A549 (cell line): Measurements from ENCODE around the gene KIAA0753.

Experiments
- CEBPB ChIP-seq, 2 experiments: fragments of >200 bp in 1 of 2; sonication (Bioruptor Twin) in 1 of 2; formaldehyde crosslinking in 1 of 2; IDR thresholded peaks; 2 replicates each; pipeline ENCODE4 v1.6.1; 2012 to 2016
- CTCF ChIP-seq: fragments of >200 bp; sonication (Bioruptor Twin); formaldehyde crosslinking; IDR thresholded peaks from 3 replicates; pipeline ENCODE4 v1.5.1; 2016
- ELK1 ChIP-seq: fragments of 150-350 bp; IDR thresholded peaks from 2 replicates; pipeline ENCODE4 v1.6.1; 2014; ENCODE audit warnings: low read depth, mild to moderate bottlenecking, low read length
- EP300 ChIP-seq, 2 experiments: fragments of >200 bp; sonication (Bioruptor Twin); formaldehyde crosslinking; IDR thresholded peaks; 2 replicates in 1 of 2; 3 replicates in 1 of 2; pipeline ENCODE4 v1.6.1; 2016 to 2017
- ESRRA ChIP-seq: fragments of 150-350 bp; IDR thresholded peaks from 2 replicates; pipeline ENCODE4 v1.6.1; 2014; ENCODE audit warnings: mild to moderate bottlenecking, low read length, borderline replicate concordance
- JUN ChIP-seq, 2 experiments: fragments of >200 bp; sonication (Bioruptor Twin); formaldehyde crosslinking; IDR thresholded peaks; 2 replicates in 1 of 2; 3 replicates in 1 of 2; pipeline ENCODE4 v1.6.1; 2016 to 2017
- KDM1A ChIP-seq: fragments of 200-600 bp; sonication (generic); IDR thresholded peaks from 2 replicates; pipeline ENCODE4 v1.6.1; 2016; ENCODE audit warnings: low read depth, mild to moderate bottlenecking
- NFE2L2 ChIP-seq: fragments of 150-350 bp; conservative IDR thresholded peaks from 2 replicates; pipeline ENCODE4 v1.6.1; 2014; ENCODE audit warnings: low read length
- NPAS2 ChIP-seq: fragments of 250-450 bp; sonication (Bioruptor Pico); IDR thresholded peaks from 2 replicates; pipeline ENCODE4 v1.8.0; 2022; ENCODE audit warnings: mild to moderate bottlenecking, moderate library complexity, borderline replicate concordance
- POLR2AphosphoS2 ChIP-seq: conservative IDR thresholded peaks from 2 replicates; pipeline ENCODE4 v1.6.1; 2012; ENCODE audit warnings: low read length, improper control_type of control experiment, inconsistent platforms
- RAD21 ChIP-seq, 2 experiments: fragments of >200 bp in 1 of 2; sonication (Bioruptor Twin) in 1 of 2; formaldehyde crosslinking in 1 of 2; IDR thresholded peaks in 1 of 2; conservative IDR thresholded peaks in 1 of 2; 2 replicates in 1 of 2; 3 replicates in 1 of 2; pipeline ENCODE4 v1.6.1; 2012 to 2018; ENCODE audit warnings: inconsistent platforms in 1 of 2

- TF ChIP-seq ESRRA = no peak
- TF ChIP-seq RAD21 (conservative IDR thresholded peaks at IDR 0.05 in 1 of 2, IDR thresholded peaks at IDR 0.05 in 1 of 2) = no peak
- no peak for TF ChIP-seq CTCF
- no peak for TF ChIP-seq NFE2L2
- no peak for TF ChIP-seq ELK1
- no peak for TF ChIP-seq JUN (IDR thresholded peaks at IDR 0.05)
- no peak for TF ChIP-seq EP300 (IDR thresholded peaks at IDR 0.05)
- no peak for TF ChIP-seq CEBPB (IDR thresholded peaks at IDR 0.05)
- TF ChIP-seq POLR2AphosphoS2 = no peak
- TF ChIP-seq NPAS2 (CRISPR knock-in tag) = no peak
- no peak for TF ChIP-seq KDM1A
Measured at GRCh38 chr17:6636616-6637457, 3.7 kb downstream of the KIAA0753 start.
